ENCODE measurements around the gene TPO.

The TPO gene

GRCh38 chr2:1588051-1588977, 175.1 kb downstream of the TPO start:
- DNase-seq = no peak

- no peak for DNase-seq
Measured at GRCh38 chr2:1588978-1589621, 175.8 kb downstream of the TPO start.

DNA sequence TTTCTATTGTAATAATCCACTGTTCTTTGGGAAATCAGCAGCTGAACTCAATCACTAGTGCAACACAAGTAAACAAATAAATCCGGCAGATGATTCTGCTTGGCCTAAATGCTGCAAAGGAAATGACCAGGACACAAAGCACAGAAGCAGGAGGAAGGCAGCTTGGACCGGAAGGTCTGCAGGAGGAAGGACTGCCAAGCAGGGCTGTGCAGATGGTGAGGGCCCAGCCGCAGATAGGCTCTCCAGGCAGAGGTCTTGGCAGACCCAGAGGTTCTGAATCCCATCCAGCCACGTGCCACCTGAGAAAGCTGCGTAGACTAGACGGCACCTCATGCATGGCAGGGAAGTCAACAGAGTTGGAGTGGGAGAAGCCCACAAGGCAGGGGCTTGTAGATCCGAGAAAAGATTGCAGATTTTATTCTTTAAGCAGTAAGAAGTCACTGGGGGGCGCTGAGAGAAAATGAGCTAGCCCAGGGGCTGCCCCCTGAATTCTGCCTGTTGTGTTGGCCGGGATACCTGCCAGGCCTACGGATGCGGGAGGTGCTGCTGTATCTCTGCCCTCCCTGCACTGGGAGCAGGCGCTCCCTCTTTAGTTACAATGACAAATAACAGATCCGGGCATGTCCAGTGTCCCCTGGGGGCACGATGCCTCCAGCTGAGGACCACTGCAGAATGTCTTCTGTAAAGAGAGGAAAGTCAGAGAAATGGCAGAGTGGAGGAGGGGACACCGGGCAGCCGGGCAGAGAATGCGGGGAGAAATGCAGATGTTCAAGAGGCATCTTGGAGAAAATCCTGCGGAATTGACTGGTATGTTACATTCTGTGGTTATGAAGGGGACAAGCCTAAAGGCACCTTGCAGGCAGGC, 177.6 kb downstream of the TPO start:
- DNase-seq = no peak

DNA sequence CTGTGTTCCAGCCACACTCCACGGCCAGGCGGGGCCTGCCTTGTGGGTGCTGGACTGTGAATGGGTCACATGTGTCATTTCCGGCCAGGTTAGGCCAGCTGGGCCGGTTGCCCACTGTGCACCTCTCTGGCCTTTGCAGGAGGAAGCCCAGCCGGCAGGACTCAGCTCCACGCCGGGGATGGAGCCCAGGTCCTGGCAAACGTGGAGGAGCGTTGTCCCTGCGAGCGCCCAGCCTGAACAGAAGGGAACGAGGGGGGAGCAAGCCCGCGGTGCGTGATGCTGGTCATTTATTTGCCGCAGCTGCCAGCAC, 178.2 kb downstream of the TPO start:
- DNase-seq = no peak

Measured in GDM1 (cell line).